ENCODE data around the gene HRH3. TPM values are rescaled to one million over a fixed set of nuclear protein-coding genes. Genes with fewer than 3 reads are reported as not detected.
A peak's percentile ranks its signal among the peaks of the same experiment; 100 is the strongest.

Gene HRH3
- total and polyA plus RNA-seq, 7 donors: not detected

DNA sequence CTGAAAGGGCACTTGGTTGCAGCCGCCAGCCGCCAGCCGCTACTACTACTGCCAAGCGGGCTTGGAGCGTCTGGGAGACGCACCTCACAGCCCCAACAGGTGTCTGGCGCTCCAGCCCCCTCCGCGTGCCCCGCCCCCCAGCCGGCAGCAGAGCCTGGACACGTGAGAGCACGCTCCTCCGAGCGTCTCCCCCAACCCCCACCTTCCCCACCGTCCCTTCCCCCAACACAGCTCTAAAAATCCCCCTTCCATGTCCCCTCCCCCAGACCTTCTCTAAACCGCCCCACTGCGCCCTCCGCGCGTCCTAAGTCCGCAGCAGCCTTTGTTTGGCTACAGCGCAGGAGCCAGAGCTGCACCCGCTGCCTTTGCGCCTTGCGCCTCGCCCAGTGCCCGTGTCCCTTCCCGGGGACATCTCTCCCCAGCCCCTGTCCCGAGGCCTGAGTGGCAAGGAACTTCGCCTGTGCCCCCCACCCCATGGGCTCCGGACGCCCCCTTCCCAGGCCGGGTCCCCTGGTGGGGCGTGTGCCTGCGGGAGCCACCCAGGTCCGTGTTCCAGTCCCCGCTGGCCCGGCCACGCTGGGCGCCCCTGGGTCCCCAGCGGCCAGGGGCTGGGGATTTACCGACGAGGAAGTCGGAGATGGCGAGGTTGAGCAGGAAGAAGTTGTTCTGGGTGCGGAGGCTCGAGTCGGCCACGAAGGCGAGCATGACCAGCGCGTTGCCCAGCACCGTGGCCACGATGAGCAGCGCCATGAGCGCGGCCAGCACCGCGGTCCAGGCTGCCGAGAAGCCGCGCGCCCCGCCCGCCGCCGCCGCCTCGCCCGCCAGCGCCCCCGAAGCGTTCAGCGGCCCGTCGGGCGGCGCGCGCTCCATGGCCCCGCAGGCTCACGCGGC lies 732 bp downstream of the HRH3 start:
- Histone ChIP-seq H3K4me1 (peaks cover 0 to 19% (median 18%) of the 10 kb centered on the region in 4 donors), H3K36me3 (no peaks in the 10 kb centered on the region), H3K9me3 (no peaks in the 10 kb centered on the region), H3K27me3 (peaks cover 58 to 95% (median 86%) of the 10 kb centered on the region in 3 donors), H3K27ac (no peak overlapping the region), H3K4me3 (peak overlapping the region in 3 of 4 donors; percentile 31 to 47 (median 43))
- WGBS, 2 donors: 2% methylated on average over 84 of the region's 84 CpGs
- no peak for TF ChIP-seq POLR2A (IDR thresholded peaks at IDR 0.05)
- TF ChIP-seq, protein P1, sequence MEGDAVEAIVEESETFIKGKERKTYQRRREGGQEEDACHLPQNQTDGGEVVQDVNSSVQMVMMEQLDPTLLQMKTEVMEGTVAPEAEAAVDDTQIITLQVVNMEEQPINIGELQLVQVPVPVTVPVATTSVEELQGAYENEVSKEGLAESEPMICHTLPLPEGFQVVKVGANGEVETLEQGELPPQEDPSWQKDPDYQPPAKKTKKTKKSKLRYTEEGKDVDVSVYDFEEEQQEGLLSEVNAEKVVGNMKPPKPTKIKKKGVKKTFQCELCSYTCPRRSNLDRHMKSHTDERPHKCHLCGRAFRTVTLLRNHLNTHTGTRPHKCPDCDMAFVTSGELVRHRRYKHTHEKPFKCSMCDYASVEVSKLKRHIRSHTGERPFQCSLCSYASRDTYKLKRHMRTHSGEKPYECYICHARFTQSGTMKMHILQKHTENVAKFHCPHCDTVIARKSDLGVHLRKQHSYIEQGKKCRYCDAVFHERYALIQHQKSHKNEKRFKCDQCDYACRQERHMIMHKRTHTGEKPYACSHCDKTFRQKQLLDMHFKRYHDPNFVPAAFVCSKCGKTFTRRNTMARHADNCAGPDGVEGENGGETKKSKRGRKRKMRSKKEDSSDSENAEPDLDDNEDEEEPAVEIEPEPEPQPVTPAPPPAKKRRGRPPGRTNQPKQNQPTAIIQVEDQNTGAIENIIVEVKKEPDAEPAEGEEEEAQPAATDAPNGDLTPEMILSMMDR (IDR thresholded peaks at IDR 0.05): no peak
- no peak for TF ChIP-seq POLR2AphosphoS5 (IDR thresholded peaks at IDR 0.05)
- no peak for TF ChIP-seq EP300 (IDR thresholded peaks at IDR 0.05)
- intact Hi-C loops (cut with DNase I): no loop called here
- no peak for DNase-seq

DNA sequence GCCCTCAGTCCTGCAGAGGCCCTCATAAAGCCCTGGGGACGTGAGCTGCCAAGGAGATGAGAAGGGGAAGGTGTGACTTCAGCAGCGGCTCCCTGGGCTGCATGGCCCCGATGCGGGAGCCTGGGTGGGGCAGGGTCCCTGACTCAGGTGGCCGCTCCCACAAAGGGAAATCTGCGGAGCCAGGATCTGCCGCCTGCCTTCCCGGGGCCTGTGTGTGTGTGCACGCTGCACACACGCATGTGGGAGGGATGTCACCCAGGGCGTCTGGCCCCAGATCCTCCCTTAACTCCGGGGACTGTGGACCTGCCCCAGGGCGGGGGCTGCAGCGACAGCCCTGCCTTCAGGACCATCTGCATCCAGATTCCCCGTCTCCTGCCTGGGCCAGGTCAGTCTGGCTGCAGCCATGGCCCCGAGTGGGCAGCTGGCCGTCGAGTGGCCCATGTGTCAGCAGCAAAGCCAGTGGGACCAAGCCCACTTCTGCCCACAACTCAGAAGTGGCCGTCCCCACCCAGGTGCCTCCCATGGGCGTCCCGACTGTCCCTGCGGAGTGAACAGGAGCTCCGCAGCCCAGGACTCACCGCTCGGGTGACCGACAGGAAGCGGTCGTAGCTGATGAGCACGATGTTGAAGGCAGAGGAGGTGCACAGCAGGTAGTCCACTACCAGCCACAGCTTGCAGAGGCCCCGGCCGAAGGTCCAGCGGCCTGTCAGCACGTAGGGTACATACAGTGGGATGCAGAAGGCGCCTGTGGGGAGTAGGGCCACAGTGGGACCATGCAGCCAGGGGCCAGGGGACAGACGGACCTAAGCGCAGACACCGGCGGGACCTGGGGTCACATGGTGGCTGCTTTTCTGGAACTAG lies 1.9 kb downstream of the HRH3 start:
- Histone ChIP-seq H3K4me1 (peaks cover 0 to 19% (median 18%) of the 10 kb centered on the region in 4 donors), H3K27ac (no peak overlapping the region), H3K27me3 (peaks cover 58 to 91% (median 84%) of the 10 kb centered on the region in 3 donors), H3K36me3 (no peaks in the 10 kb centered on the region), H3K4me3 (no peak overlapping the region), H3K9me3 (no peaks in the 10 kb centered on the region)
- no peak for DNase-seq
- TF ChIP-seq, protein P1 (IDR thresholded peaks at IDR 0.05): no peak
- no peak for TF ChIP-seq EP300 (IDR thresholded peaks at IDR 0.05)
- no peak for TF ChIP-seq POLR2A (IDR thresholded peaks at IDR 0.05)
- no peak for TF ChIP-seq POLR2AphosphoS5 (IDR thresholded peaks at IDR 0.05)
- intact Hi-C loops (cut with DNase I): no loop called here
- WGBS, 2 donors: 52 to 62% methylated on average over 38 of the region's 38 CpGs

DNA sequence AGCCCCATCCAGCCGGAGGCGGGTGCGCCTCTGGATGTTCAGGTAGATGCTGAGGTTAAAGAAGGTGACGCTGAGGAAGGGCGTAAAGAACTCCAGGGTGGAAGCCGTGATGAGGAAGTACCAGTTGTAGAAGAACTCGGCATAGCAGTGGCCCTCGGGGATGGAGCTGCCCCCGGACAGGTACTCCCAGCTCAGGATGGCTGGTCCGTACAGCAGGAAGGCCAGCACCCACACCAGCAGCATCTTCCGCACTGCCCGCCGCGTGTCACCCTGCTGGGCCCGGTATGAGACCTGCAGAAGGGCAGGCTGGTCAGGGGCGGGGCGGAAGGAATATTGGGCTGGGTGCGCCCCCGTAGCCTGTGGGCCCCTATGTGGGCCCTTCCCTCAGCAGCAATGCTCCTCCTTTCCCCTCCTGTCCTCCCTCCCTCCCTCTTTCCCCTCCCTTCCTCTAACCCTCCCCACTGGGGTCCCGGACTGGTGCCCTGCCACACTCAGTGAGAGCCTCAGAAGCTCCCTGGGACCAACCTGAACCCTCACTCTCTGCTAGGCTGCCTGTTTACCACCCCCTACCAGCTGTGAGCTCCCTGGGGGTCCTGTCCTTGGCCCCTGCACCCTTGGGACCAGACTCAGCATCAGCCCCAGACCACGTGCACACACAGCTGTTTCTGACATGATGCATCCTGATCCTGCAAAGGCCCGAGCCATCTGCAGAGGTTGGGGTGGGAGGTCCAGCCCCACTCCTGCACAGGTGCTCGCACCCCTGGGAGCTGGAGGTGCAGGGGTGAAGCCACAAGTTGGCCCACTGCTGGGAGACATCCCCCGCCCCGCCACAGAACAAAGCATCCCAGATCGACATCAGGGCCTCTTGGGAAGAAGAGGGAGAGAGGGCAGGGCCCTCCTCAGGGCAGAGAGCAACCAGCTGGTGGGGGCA lies 3.2 kb downstream of the HRH3 start:
- TF ChIP-seq POLR2AphosphoS5 (IDR thresholded peaks at IDR 0.05) (no peak), POLR2A (IDR thresholded peaks at IDR 0.05) (no peak), EP300 (IDR thresholded peaks at IDR 0.05) (no peak)
- TF ChIP-seq, protein P1 (IDR thresholded peaks at IDR 0.05): no peak
- DNase-seq: no peak
- Histone ChIP-seq H3K27ac (no peak overlapping the region), H3K36me3 (no peaks in the 10 kb centered on the region), H3K4me3 (no peak overlapping the region), H3K9me3 (no peaks in the 10 kb centered on the region), H3K27me3 (peaks cover 48 to 86% (median 78%) of the 10 kb centered on the region in 3 donors), H3K4me1 (peaks cover 0 to 19% (median 18%) of the 10 kb centered on the region in 4 donors)
- intact Hi-C loops (cut with DNase I): no loop called here
- 63 to 71% methylated on average over 26 of the region's 26 CpGs for WGBS, 2 donors

DNA sequence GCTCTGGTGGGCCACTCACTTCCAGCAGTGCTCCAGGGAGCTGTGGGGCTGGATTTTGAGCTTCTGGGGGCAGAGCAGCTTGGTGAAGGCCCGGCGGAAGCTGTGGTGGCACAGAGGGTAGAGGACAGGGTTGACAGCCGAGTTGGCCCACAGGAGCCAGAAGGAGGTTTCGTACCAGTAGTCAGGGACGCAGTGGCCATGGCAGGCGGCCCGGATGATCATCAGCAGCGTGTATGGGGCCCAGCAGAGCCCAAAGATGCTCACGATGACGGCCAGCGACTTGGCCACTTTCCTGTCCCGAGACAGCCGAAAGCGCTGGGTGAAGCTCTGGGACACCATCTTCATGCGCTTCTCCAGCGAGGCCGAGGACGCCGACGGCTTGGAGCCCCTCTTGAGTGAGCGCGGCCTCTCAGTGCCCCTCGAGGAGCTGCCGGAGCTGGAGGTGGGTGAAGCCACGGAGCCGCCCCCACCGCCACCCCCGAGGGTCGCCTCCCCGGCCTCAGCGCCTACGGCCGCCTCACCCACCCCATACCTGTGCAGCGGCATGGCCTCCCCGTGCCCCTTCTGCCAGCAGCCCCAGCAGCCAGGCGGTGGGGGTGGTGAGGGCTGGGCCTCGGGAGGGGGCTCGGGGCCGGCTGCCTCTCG lies 4.0 kb downstream of the HRH3 start:
- Histone ChIP-seq H3K4me3 (no peak overlapping the region), H3K27ac (no peak overlapping the region), H3K9me3 (no peaks in the 10 kb centered on the region), H3K4me1 (peaks cover 0 to 19% (median 18%) of the 10 kb centered on the region in 4 donors), H3K36me3 (no peaks in the 10 kb centered on the region), H3K27me3 (peaks cover 40 to 86% (median 77%) of the 10 kb centered on the region in 3 donors)
- no peak for DNase-seq
- intact Hi-C loops (cut with DNase I): no loop called here
- 80 to 81% methylated on average over 40 of the region's 40 CpGs for WGBS, 2 donors
- TF ChIP-seq EP300 (IDR thresholded peaks at IDR 0.05): no peak
- TF ChIP-seq, protein P1 (IDR thresholded peaks at IDR 0.05): no peak
